PFSK-1 (cell line): ENCODE measurements around the gene NFIA.

ENCODE experiments used
- FOXP2 ChIP-seq: optimal IDR thresholded peaks from 2 replicates; pipeline ENCODE3; 2011; ENCODE audit warnings: borderline replicate concordance, control low read depth, inconsistent platforms; ENCODE audit not compliant: insufficient read depth; ENCODE audit errors: extremely low read length, extremely low read depth
- POLR2AphosphoS5 ChIP-seq: IDR thresholded peaks from 2 replicates; pipeline ENCODE4 v1.6.1; 2012; ENCODE audit warnings: low read depth, mild to moderate bottlenecking, control low read depth, low read length, moderate library complexity
- REST ChIP-seq, 2 experiments: IDR thresholded peaks; 2 replicates each; pipeline versions ENCODE4 v1.6.1 to v1.8.0; 2011 to 2012; ENCODE audit warnings: low read depth in 2 of 2, low read length in 2 of 2, control low read depth in 1 of 2, inconsistent platforms in 1 of 2, mild to moderate bottlenecking in 1 of 2, moderate library complexity in 1 of 2; ENCODE audit not compliant: insufficient read depth in 1 of 2
- SIN3A ChIP-seq: IDR thresholded peaks from 2 replicates; pipeline ENCODE4 v1.6.1; 2012; ENCODE audit warnings: mild to moderate bottlenecking, low read length, moderate library complexity, borderline replicate concordance; ENCODE audit not compliant: insufficient read depth
- TAF1 ChIP-seq: IDR thresholded peaks from 2 replicates; pipeline ENCODE4 v1.6.1; 2012; ENCODE audit warnings: low read length, control low read depth, borderline replicate concordance; ENCODE audit not compliant: insufficient read depth

The NFIA gene

GRCh38 chr1:61190618-61191432, 108.5 kb downstream of the NFIA start:
- no peak for TF ChIP-seq TAF1
- TF ChIP-seq FOXP2: no peak
- TF ChIP-seq SIN3A: no peak
- no peak for TF ChIP-seq REST (IDR thresholded peaks at IDR 0.05; ENCODE audit: insufficient read depth in 1 of 2, low read depth in 2 of 2, low read length in 2 of 2)
- TF ChIP-seq POLR2AphosphoS5: no peak

- TF ChIP-seq POLR2AphosphoS5 (no peak), SIN3A (no peak), REST (IDR thresholded peaks at IDR 0.05; ENCODE audit: insufficient read depth in 1 of 2, low read depth in 2 of 2, low read length in 2 of 2) (no peak), TAF1 (no peak), FOXP2 (no peak)
Measured at GRCh38 chr1:61191433-61191720, 109.0 kb downstream of the NFIA start.

GRCh38 chr1:61192663-61193330, 110.4 kb downstream of the NFIA start:
- TF ChIP-seq FOXP2 (no peak), REST (IDR thresholded peaks at IDR 0.05; ENCODE audit: insufficient read depth in 1 of 2, low read depth in 2 of 2, low read length in 2 of 2) (no peak), SIN3A (no peak), TAF1 (no peak), POLR2AphosphoS5 (no peak)

GRCh38 chr1:61193808-61194207, 111.4 kb downstream of the NFIA start:
- TF ChIP-seq REST (IDR thresholded peaks at IDR 0.05; ENCODE audit: insufficient read depth in 1 of 2, low read depth in 2 of 2, low read length in 2 of 2) (no peak), TAF1 (no peak), FOXP2 (no peak), POLR2AphosphoS5 (no peak), SIN3A (no peak)

- no peak for TF ChIP-seq POLR2AphosphoS5
- no peak for TF ChIP-seq REST (IDR thresholded peaks at IDR 0.05; ENCODE audit: insufficient read depth in 1 of 2, low read depth in 2 of 2, low read length in 2 of 2)
- TF ChIP-seq SIN3A: no peak
- no peak for TF ChIP-seq FOXP2
- TF ChIP-seq TAF1: no peak
Measured at GRCh38 chr1:61198554-61198953, 116.2 kb downstream of the NFIA start.
